WTC11 (cell line): ENCODE data around the gene SYDE2.

Source experiments
- CREM ChIP-seq: sonication (generic); formaldehyde crosslinking; IDR thresholded peaks from 2 replicates; pipeline ENCODE4 v1.8.1; 2022; ENCODE audit warnings: mild to moderate bottlenecking, missing genetic modification reagents, moderate library complexity
- CTCF ChIP-seq: fragments of 200-600 bp; IDR thresholded peaks from 2 replicates; pipeline ENCODE4 v1.8.0; 2022; ENCODE audit warnings: antibody characterized with exemption
- GRHL2 ChIP-seq: fragments of 250-450 bp; sonication (Bioruptor Pico); IDR thresholded peaks from 2 replicates; pipeline ENCODE4 v1.8.0; 2022; ENCODE audit warnings: mild to moderate bottlenecking, moderate library complexity; ENCODE audit not compliant: insufficient replicate concordance, severe bottlenecking
- HMGXB4 ChIP-seq: sonication (generic); formaldehyde crosslinking; IDR thresholded peaks from 2 replicates; pipeline ENCODE4 v1.8.1; 2023; ENCODE audit warnings: mild to moderate bottlenecking, moderate library complexity, missing genetic modification reagents
- ZNF512 ChIP-seq: sonication (generic); formaldehyde crosslinking; IDR thresholded peaks from 2 replicates; pipeline ENCODE4 v1.8.1; 2022; ENCODE audit warnings: missing genetic modification reagents, borderline replicate concordance
- TF ChIP-seq, protein P1 (sequence below): sonication (generic); formaldehyde crosslinking; conservative IDR thresholded peaks from 2 replicates; pipeline ENCODE4 v1.8.1; 2023; ENCODE audit warnings: mild to moderate bottlenecking, low read depth, missing genetic modification reagents, moderate library complexity

- TF ChIP-seq CTCF (no peak), GRHL2 (CRISPR knock-in tag) (no peak), ZNF512 (CRISPR knock-in tag) (no peak), HMGXB4 (CRISPR knock-in tag) (no peak), CREM (CRISPR knock-in tag) (no peak)
- TF ChIP-seq, protein P1, sequence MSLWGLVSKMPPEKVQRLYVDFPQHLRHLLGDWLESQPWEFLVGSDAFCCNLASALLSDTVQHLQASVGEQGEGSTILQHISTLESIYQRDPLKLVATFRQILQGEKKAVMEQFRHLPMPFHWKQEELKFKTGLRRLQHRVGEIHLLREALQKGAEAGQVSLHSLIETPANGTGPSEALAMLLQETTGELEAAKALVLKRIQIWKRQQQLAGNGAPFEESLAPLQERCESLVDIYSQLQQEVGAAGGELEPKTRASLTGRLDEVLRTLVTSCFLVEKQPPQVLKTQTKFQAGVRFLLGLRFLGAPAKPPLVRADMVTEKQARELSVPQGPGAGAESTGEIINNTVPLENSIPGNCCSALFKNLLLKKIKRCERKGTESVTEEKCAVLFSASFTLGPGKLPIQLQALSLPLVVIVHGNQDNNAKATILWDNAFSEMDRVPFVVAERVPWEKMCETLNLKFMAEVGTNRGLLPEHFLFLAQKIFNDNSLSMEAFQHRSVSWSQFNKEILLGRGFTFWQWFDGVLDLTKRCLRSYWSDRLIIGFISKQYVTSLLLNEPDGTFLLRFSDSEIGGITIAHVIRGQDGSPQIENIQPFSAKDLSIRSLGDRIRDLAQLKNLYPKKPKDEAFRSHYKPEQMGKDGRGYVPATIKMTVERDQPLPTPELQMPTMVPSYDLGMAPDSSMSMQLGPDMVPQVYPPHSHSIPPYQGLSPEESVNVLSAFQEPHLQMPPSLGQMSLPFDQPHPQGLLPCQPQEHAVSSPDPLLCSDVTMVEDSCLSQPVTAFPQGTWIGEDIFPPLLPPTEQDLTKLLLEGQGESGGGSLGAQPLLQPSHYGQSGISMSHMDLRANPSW (CRISPR knock-in tag) = no peak
These were observed 28.2 kb upstream of the SYDE2 start for GRCh38 chr1:85228972-85229371.
